Peyer's patch (tissue), 4 donors: ENCODE results near the gene GAK. TPM values are rescaled to one million over a fixed set of nuclear protein-coding genes. Genes with fewer than 3 reads are reported as not detected.

ENCODE experiments used
- DNase-seq, 3 donors: peaks; one replicate each; pipeline ENCODE4 v3.0.0-alpha.2; 2017 to 2019
- H3K27ac ChIP-seq, 4 donors: fragments of 200-600 bp; sonication (generic); one replicate each; pipeline ENCODE4 v1.5.1; 2016 to 2019
- H3K27me3 ChIP-seq, 2 donors: fragments of 200-600 bp; sonication (generic); one replicate each; pipeline ENCODE4 v1.5.1; 2019
- H3K36me3 ChIP-seq, 3 donors: fragments of 200-600 bp; sonication (generic); one replicate each; pipeline ENCODE4 v1.5.1; 2016 to 2019
- H3K4me1 ChIP-seq, 4 donors: fragments of 200-600 bp; sonication (generic); one replicate each; pipeline ENCODE4 v1.5.1; 2016 to 2019
- H3K4me3 ChIP-seq, 4 donors: fragments of 200-600 bp; sonication (generic); 1 replicate in 3 of 4; 2 replicates in 1 of 4; pipeline ENCODE4 v1.5.1; 2016 to 2019; ENCODE audit warnings: mild to moderate bottlenecking in 1 of 4
- H3K9me3 ChIP-seq, 4 donors: fragments of 200-600 bp; sonication (generic); one replicate each; pipeline ENCODE4 v1.5.1; 2016 to 2019; ENCODE audit warnings: mild to moderate bottlenecking in 1 of 4
- CTCF ChIP-seq, 6 experiments: fragments of 450-650 bp in 4 of 6; fragments of 200-600 bp in 2 of 6; sonication (generic) in 1 of 6; IDR thresholded peaks; one replicate each; pipeline ENCODE4 v1.5.1; 2017 to 2019; ENCODE audit warnings: antibody characterized with exemption in 6 of 6, mild to moderate bottlenecking in 3 of 6, moderate library complexity in 1 of 6
- POLR2A ChIP-seq, 2 donors: fragments of 450-650 bp; IDR thresholded peaks; one replicate each; pipeline ENCODE4 v1.5.1; 2017; ENCODE audit warnings: antibody characterized with exemption in 2 of 2, mild to moderate bottlenecking in 2 of 2, moderate library complexity in 2 of 2
- total RNA-seq, 4 donors: library from RNA; depleted of rRNA; stranded (reverse); fragments of >200 nt; gene quantifications; one replicate each; pipeline ENCODE4 v1.1.0, GENCODE V29; 2016

GAK gene
- total RNA-seq, 4 donors from 2014 or later, result 248 to 362 (median 351) TPM

DNA sequence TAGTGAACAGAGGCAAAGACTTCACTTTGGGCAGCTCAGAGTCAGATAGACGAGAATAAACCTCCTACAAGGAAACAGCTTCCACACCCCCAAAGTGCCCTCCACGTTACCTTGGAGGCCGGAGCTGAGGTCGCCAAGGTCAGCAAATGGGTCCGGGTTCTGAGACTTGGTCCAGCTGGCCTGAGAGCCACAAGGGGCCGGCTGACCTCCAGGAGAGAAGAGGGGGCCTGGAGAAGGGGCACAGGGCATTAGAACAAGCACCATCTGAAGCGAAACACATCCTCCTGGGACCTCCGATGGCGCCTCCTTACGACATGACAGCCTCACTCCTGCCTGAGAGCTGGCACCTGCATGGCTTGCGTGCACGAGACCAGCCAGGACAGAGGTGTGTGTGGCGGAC, 72.6 kb downstream of the GAK start:
- Histone ChIP-seq H3K27me3 (no peaks in the 10 kb centered on the region), H3K4me1 (no peaks in the 10 kb centered on the region), H3K9me3 (no peaks in the 10 kb centered on the region), H3K27ac (no peak overlapping the region), H3K4me3 (no peak overlapping the region), H3K36me3 (peaks cover 0 to 86% (median 0%) of the 10 kb centered on the region in 3 donors)
- no peak for TF ChIP-seq CTCF (IDR thresholded peaks at IDR 0.05)
- no peak for TF ChIP-seq POLR2A (IDR thresholded peaks at IDR 0.05)
- DNase-seq, result no peak

- H3K4me1 ChIP-seq, result no peaks in the 10 kb centered on the region
- H3K27me3 ChIP-seq, result no peaks in the 10 kb centered on the region
- DNase-seq, result no peak
- H3K27ac ChIP-seq, result no peak overlapping the region
- H3K4me3 ChIP-seq, result no peak overlapping the region
- H3K9me3 ChIP-seq, result no peaks in the 10 kb centered on the region
- peaks cover 0 to 84% (median 0%) of the 10 kb centered on the region in 3 donors for H3K36me3 ChIP-seq
- no peak for TF ChIP-seq POLR2A (IDR thresholded peaks at IDR 0.05)
- TF ChIP-seq CTCF (IDR thresholded peaks at IDR 0.05), result no peak
Measured at GRCh38 chr4:858831-859451, 73.2 kb downstream of the GAK start.

DNA sequence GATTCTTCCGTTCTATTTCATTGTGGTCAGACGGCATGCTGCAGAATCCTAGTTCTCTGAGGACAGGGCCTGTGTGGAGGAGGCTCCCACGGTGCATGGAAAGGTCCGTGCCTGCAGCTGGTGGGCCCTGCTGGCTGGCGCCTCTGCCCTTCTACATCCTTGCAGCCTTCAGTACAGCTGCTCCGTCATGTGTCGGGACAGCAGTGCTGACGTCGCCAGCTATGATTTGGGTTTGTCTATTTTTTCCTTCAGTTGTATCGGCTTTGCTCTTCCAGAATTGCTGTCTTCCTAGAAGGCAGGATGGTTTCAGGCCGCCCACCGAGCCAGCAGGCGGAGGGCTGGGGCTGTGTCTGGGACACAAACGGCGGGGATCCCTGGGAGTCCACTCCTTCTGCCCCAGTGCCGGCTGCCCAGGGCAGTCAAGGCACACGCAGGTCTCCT, 74.1 kb downstream of the GAK start:
- no peak for DNase-seq
- no peaks in the 10 kb centered on the region for H3K27me3 ChIP-seq
- H3K36me3 ChIP-seq, result peaks cover 0 to 82% (median 0%) of the 10 kb centered on the region in 3 donors

GRCh38 chr4:857461-857860, 74.7 kb downstream of the GAK start:
- no peaks in the 10 kb centered on the region for H3K27me3 ChIP-seq
- H3K27ac ChIP-seq, result no peak overlapping the region
- TF ChIP-seq POLR2A (IDR thresholded peaks at IDR 0.05) (no peak), CTCF (IDR thresholded peaks at IDR 0.05) (no peak)
- DNase-seq, result no peak
- H3K4me1 ChIP-seq, result no peaks in the 10 kb centered on the region
- H3K9me3 ChIP-seq, result no peaks in the 10 kb centered on the region
- no peak overlapping the region for H3K4me3 ChIP-seq
- peaks cover 0 to 82% (median 0%) of the 10 kb centered on the region in 3 donors for H3K36me3 ChIP-seq

More for the DNA sequence above, 74.1 kb downstream of the GAK start:
- H3K9me3 ChIP-seq, result no peaks in the 10 kb centered on the region
- H3K27ac ChIP-seq, result no peak overlapping the region
- TF ChIP-seq POLR2A (IDR thresholded peaks at IDR 0.05) (no peak), CTCF (IDR thresholded peaks at IDR 0.05) (no peak)
- H3K4me3 ChIP-seq, result no peak overlapping the region
- no peaks in the 10 kb centered on the region for H3K4me1 ChIP-seq

GRCh38 chr4:856225-856901, 75.8 kb downstream of the GAK start:
- H3K4me3 ChIP-seq, result no peak overlapping the region
- H3K9me3 ChIP-seq, result no peaks in the 10 kb centered on the region
- no peak for DNase-seq
- H3K36me3 ChIP-seq, result peaks cover 0 to 81% (median 0%) of the 10 kb centered on the region in 3 donors
- H3K4me1 ChIP-seq, result no peaks in the 10 kb centered on the region
- H3K27me3 ChIP-seq, result no peaks in the 10 kb centered on the region
- TF ChIP-seq CTCF (IDR thresholded peaks at IDR 0.05), result no peak
- no peak for TF ChIP-seq POLR2A (IDR thresholded peaks at IDR 0.05)
- no peak overlapping the region for H3K27ac ChIP-seq
